Measurements from ENCODE around the gene WWTR1.

WWTR1 gene

GRCh38 chr3:149657926-149658743, at the start of gene WWTR1:
Gene WWTR1 (minus strand): TSS chr3:149658025. CDS start chr3:149657306, 719 bp downstream.
- TF ChIP-seq GATA2 (IDR thresholded peaks at IDR 0.05; ENCODE audit: low read depth, low read length) = no peak
- TF ChIP-seq GATA3 (IDR thresholded peaks at IDR 0.05; ENCODE audit: low read depth, low read length) = no peak

GRCh38 chr3:149706905-149707304, 49.1 kb upstream of the WWTR1 start:
- TF ChIP-seq GATA3 (IDR thresholded peaks at IDR 0.05; ENCODE audit: low read depth, low read length) (no peak), GATA2 (IDR thresholded peaks at IDR 0.05; ENCODE audit: low read depth, low read length) (no peak)

- no peak for TF ChIP-seq GATA2 (IDR thresholded peaks at IDR 0.05; ENCODE audit: low read depth, low read length)
- no peak for TF ChIP-seq GATA3 (IDR thresholded peaks at IDR 0.05; ENCODE audit: low read depth, low read length)
Measured at GRCh38 chr3:149705416-149705815, 47.6 kb upstream of the WWTR1 start.

GRCh38 chr3:149703466-149703865, 45.6 kb upstream of the WWTR1 start:
- TF ChIP-seq GATA3 (IDR thresholded peaks at IDR 0.05; ENCODE audit: low read depth, low read length) = no peak
- TF ChIP-seq GATA2 (IDR thresholded peaks at IDR 0.05; ENCODE audit: low read depth, low read length) = no peak

- no peak for TF ChIP-seq GATA3 (IDR thresholded peaks at IDR 0.05; ENCODE audit: low read depth, low read length)
- no peak for TF ChIP-seq GATA2 (IDR thresholded peaks at IDR 0.05; ENCODE audit: low read depth, low read length)
Measured at GRCh38 chr3:149702691-149703441, 45.0 kb upstream of the WWTR1 start.

- TF ChIP-seq GATA2 (IDR thresholded peaks at IDR 0.05; ENCODE audit: low read depth, low read length) (no peak), GATA3 (IDR thresholded peaks at IDR 0.05; ENCODE audit: low read depth, low read length) (no peak)
Measured at GRCh38 chr3:149701977-149702350, 44.1 kb upstream of the WWTR1 start.

- TF ChIP-seq GATA3 (IDR thresholded peaks at IDR 0.05; ENCODE audit: low read depth, low read length) = no peak
- no peak for TF ChIP-seq GATA2 (IDR thresholded peaks at IDR 0.05; ENCODE audit: low read depth, low read length)
Measured at GRCh38 chr3:149701206-149701976, 43.6 kb upstream of the WWTR1 start.

GRCh38 chr3:149688122-149688757, 30.4 kb upstream of the WWTR1 start:
- no peak for TF ChIP-seq GATA3 (IDR thresholded peaks at IDR 0.05; ENCODE audit: low read depth, low read length)
- TF ChIP-seq GATA2 (IDR thresholded peaks at IDR 0.05; ENCODE audit: low read depth, low read length) = no peak

- no peak for TF ChIP-seq GATA3 (IDR thresholded peaks at IDR 0.05; ENCODE audit: low read depth, low read length)
- TF ChIP-seq GATA2 (IDR thresholded peaks at IDR 0.05; ENCODE audit: low read depth, low read length) = no peak
Measured at GRCh38 chr3:149686996-149687395, 29.2 kb upstream of the WWTR1 start.

- TF ChIP-seq GATA3 (IDR thresholded peaks at IDR 0.05; ENCODE audit: low read depth, low read length) (no peak), GATA2 (IDR thresholded peaks at IDR 0.05; ENCODE audit: low read depth, low read length) (no peak)
Measured at GRCh38 chr3:149678351-149678950, 20.6 kb upstream of the WWTR1 start.

- TF ChIP-seq GATA3 (IDR thresholded peaks at IDR 0.05; ENCODE audit: low read depth, low read length) (no peak), GATA2 (IDR thresholded peaks at IDR 0.05; ENCODE audit: low read depth, low read length) (no peak)
Measured at GRCh38 chr3:149673393-149673792, 15.6 kb upstream of the WWTR1 start.

GRCh38 chr3:149670742-149671492, 13.1 kb upstream of the WWTR1 start:
- TF ChIP-seq GATA2 (IDR thresholded peaks at IDR 0.05; ENCODE audit: low read depth, low read length) (no peak), GATA3 (IDR thresholded peaks at IDR 0.05; ENCODE audit: low read depth, low read length) (no peak)

- TF ChIP-seq GATA3 (IDR thresholded peaks at IDR 0.05; ENCODE audit: low read depth, low read length) = no peak
- TF ChIP-seq GATA2 (IDR thresholded peaks at IDR 0.05; ENCODE audit: low read depth, low read length) = no peak
Measured at GRCh38 chr3:149667576-149667975, 9.8 kb upstream of the WWTR1 start.
